HepG2 (cell line): ENCODE data around the gene DUSP22.

Experiments
- FOXK1 ChIP-seq: sonication (generic); formaldehyde crosslinking; IDR thresholded peaks from 2 replicates; pipeline ENCODE4 v1.4.0; 2020; ENCODE audit warnings: low read depth, missing genetic modification reagents, borderline replicate concordance
- POLR2A ChIP-seq, 2 experiments: IDR thresholded peaks; 2 replicates each; pipeline ENCODE4 v1.6.1; 2011; ENCODE audit warnings: low read depth in 2 of 2, low read length in 2 of 2, mild to moderate bottlenecking in 1 of 2, moderate library complexity in 1 of 2; ENCODE audit not compliant: insufficient read depth in 1 of 2
- ZBTB49 ChIP-seq: sonication (generic); formaldehyde crosslinking; IDR thresholded peaks from 2 replicates; pipeline ENCODE4 v1.4.0; 2020; ENCODE audit warnings: missing genetic modification reagents, borderline replicate concordance

- TF ChIP-seq ZBTB49 (CRISPR knock-in tag) = no peak
- no peak for TF ChIP-seq POLR2A (IDR thresholded peaks at IDR 0.05; ENCODE audit: insufficient read depth in 1 of 2, low read depth in 2 of 2, low read length in 2 of 2)
- no peak for TF ChIP-seq FOXK1 (CRISPR knock-in tag)
Measured at GRCh38 chr6:314377-314776, 22.1 kb downstream of the DUSP22 start.
